Measurements from ENCODE around the gene GPR183.

Gene GPR183

GRCh38 chr13:99339230-99339721, 32.1 kb upstream of the GPR183 start:
- DNase-seq = no peak

GRCh38 chr13:99335603-99336002, 28.4 kb upstream of the GPR183 start:
- no peak for DNase-seq

GRCh38 chr13:99335087-99335486, 27.9 kb upstream of the GPR183 start:
- no peak for DNase-seq

GRCh38 chr13:99334221-99334620, 27.0 kb upstream of the GPR183 start:
- DNase-seq = no peak

GRCh38 chr13:99332456-99332855, 25.3 kb upstream of the GPR183 start:
- no peak for DNase-seq

- DNase-seq = no peak
Observed at GRCh38 chr13:99331881-99332293, 24.7 kb upstream of the GPR183 start.

GRCh38 chr13:99330942-99331341, 23.7 kb upstream of the GPR183 start:
- no peak for DNase-seq

GRCh38 chr13:99329477-99329876, 22.3 kb upstream of the GPR183 start:
- no peak for DNase-seq

- no peak for DNase-seq
Observed at GRCh38 chr13:99327761-99328160, 20.6 kb upstream of the GPR183 start.

- DNase-seq = no peak
Observed at GRCh38 chr13:99327126-99327525, 19.9 kb upstream of the GPR183 start.

GRCh38 chr13:99326012-99326411, 18.8 kb upstream of the GPR183 start:
- no peak for DNase-seq

- DNase-seq = no peak
Observed at GRCh38 chr13:99323488-99323887, 16.3 kb upstream of the GPR183 start.

- peak; percentile 60 for DNase-seq
Observed at GRCh38 chr13:99322297-99323103, 15.3 kb upstream of the GPR183 start.

- no peak for DNase-seq
Observed at GRCh38 chr13:99321709-99322108, 14.5 kb upstream of the GPR183 start.

GRCh38 chr13:99320693-99321481, 13.7 kb upstream of the GPR183 start:
- no peak for DNase-seq

- DNase-seq = no peak
Observed at GRCh38 chr13:99316657-99317256, 9.6 kb upstream of the GPR183 start.

GRCh38 chr13:99316224-99316623, 9.0 kb upstream of the GPR183 start:
- no peak for DNase-seq

GRCh38 chr13:99315186-99315585, 8.0 kb upstream of the GPR183 start:
- DNase-seq = peak; percentile 42

- DNase-seq = peak; percentile 82
Observed at GRCh38 chr13:99314640-99315176, 7.5 kb upstream of the GPR183 start.

- DNase-seq = no peak
Observed at GRCh38 chr13:99313941-99314340, 6.7 kb upstream of the GPR183 start.

- no peak for DNase-seq
Observed at GRCh38 chr13:99313501-99313900, 6.3 kb upstream of the GPR183 start.

GRCh38 chr13:99312493-99312883, 5.3 kb upstream of the GPR183 start:
- peak; percentile 57 for DNase-seq

- DNase-seq = no peak
Observed at GRCh38 chr13:99311748-99312492, 4.7 kb upstream of the GPR183 start.

Measured in stimulated activated CD4-positive, alpha-beta T cell treated with anti-CD3 and anti-CD28 coated beads, Interleukin-15, amount 100 ng/mL, for 24 hours (primary cell).